Measurements from ENCODE around the gene JAG1.

JAG1 gene

GRCh38 chr20:10682939-10683338 lies 9.1 kb upstream of the JAG1 start:
- no peak overlapping the region for H3K27ac ChIP-seq
- H3K27me3 ChIP-seq (ENCODE audit: control insufficient read depth, insufficient read depth, low read length), result no peaks in the 10 kb centered on the region
- H3K4me1 ChIP-seq, result no peaks in the 10 kb centered on the region
- H3K36me3 ChIP-seq (ENCODE audit: control insufficient read depth, insufficient read depth, low read length), result no peaks in the 10 kb centered on the region
- no peak overlapping the region for H3K4me3 ChIP-seq (ENCODE audit: low read depth, low read length)
- no peak overlapping the region for H2AFZ ChIP-seq
- TF ChIP-seq, protein P1, sequence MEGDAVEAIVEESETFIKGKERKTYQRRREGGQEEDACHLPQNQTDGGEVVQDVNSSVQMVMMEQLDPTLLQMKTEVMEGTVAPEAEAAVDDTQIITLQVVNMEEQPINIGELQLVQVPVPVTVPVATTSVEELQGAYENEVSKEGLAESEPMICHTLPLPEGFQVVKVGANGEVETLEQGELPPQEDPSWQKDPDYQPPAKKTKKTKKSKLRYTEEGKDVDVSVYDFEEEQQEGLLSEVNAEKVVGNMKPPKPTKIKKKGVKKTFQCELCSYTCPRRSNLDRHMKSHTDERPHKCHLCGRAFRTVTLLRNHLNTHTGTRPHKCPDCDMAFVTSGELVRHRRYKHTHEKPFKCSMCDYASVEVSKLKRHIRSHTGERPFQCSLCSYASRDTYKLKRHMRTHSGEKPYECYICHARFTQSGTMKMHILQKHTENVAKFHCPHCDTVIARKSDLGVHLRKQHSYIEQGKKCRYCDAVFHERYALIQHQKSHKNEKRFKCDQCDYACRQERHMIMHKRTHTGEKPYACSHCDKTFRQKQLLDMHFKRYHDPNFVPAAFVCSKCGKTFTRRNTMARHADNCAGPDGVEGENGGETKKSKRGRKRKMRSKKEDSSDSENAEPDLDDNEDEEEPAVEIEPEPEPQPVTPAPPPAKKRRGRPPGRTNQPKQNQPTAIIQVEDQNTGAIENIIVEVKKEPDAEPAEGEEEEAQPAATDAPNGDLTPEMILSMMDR (IDR thresholded peaks at IDR 0.05), result no peak
- H3K9me3 ChIP-seq (ENCODE audit: control insufficient read depth, low read length), result no peaks in the 10 kb centered on the region
- H3K4me2 ChIP-seq (ENCODE audit: low read length), result no peak overlapping the region
- H3K79me2 ChIP-seq, result no peaks in the 10 kb centered on the region
- H3K9ac ChIP-seq, result no peak overlapping the region

GRCh38 chr20:10681494-10681893 lies 7.7 kb upstream of the JAG1 start:
- Histone ChIP-seq H3K27me3 (ENCODE audit: control insufficient read depth, insufficient read depth, low read length) (no peaks in the 10 kb centered on the region), H3K9me3 (ENCODE audit: control insufficient read depth, low read length) (no peaks in the 10 kb centered on the region), H3K4me2 (ENCODE audit: low read length) (no peak overlapping the region), H3K79me2 (no peaks in the 10 kb centered on the region), H3K9ac (no peak overlapping the region), H3K36me3 (ENCODE audit: control insufficient read depth, insufficient read depth, low read length) (no peaks in the 10 kb centered on the region), H3K4me1 (no peaks in the 10 kb centered on the region), H3K27ac (no peak overlapping the region), H3K4me3 (ENCODE audit: low read depth, low read length) (no peak overlapping the region), H2AFZ (no peak overlapping the region)
- TF ChIP-seq, protein P1 (IDR thresholded peaks at IDR 0.05), result no peak

DNA sequence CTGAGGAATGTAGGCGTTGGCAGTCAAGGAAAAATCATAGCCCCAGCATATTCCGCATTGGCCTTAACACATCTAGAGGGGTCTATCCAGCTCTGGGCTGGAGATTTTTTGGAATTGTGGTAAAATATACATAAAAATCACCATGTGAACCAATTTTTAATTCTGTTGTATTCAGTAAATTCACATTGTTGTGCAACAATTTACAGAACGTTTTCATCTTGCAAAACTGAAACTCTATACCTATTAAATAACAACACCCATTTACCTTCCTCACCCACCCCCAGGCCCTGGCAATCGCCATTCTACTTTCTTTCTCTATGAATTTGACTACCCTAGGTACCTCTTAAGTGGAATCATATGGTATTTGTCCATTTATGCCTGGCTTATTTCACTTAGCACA lies 6.8 kb upstream of the JAG1 start:
- Histone ChIP-seq H3K27ac (no peak overlapping the region), H3K4me1 (no peaks in the 10 kb centered on the region), H2AFZ (no peak overlapping the region), H3K36me3 (ENCODE audit: control insufficient read depth, insufficient read depth, low read length) (no peaks in the 10 kb centered on the region), H3K9me3 (ENCODE audit: control insufficient read depth, low read length) (no peaks in the 10 kb centered on the region), H3K79me2 (no peaks in the 10 kb centered on the region), H3K4me3 (ENCODE audit: low read depth, low read length) (no peak overlapping the region), H3K9ac (no peak overlapping the region), H3K4me2 (ENCODE audit: low read length) (no peak overlapping the region), H3K27me3 (ENCODE audit: control insufficient read depth, insufficient read depth, low read length) (no peaks in the 10 kb centered on the region)
- TF ChIP-seq, protein P1 (IDR thresholded peaks at IDR 0.05), result no peak

DNA sequence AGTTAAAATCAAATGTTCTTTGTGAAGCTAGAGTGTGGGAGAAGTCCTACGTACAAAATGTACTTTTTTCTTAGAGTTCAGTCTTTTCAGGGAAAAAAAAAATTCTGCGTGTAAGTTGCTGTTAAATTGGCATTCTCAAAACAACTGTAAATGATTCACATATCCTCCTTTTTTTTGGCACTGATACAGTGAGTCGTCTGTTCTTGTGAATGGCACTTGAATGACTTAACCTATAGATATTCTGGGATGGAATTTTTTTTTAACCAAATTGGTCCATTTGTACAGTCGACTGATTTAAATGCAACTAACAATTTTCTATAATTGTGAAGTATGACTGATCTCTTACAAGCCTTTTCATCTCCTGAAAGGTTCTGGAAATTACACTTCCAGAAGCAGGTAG lies 5.5 kb upstream of the JAG1 start:
- TF ChIP-seq, protein P1 (IDR thresholded peaks at IDR 0.05), result no peak

DNA sequence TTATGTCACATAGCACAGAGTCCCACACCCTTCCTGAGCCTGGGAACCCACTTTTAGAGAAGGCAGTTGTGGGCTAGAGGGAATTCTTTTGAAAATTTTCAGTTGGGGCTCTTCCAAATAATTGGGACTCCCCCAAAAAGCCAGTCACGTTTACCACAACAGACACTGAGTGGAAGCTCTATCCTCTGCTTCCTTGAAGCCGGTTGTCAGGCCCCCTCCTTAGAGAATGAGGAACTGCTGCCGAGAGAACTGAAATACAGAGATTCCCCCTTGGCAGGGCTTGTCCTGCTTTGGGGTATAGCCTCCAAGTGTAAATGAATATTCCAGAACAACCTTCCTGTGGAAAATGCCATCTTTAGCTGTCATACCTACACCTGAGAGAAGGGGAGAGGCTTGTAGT lies 2.7 kb upstream of the JAG1 start:
- no peaks in the 10 kb centered on the region for H3K27me3 ChIP-seq (ENCODE audit: control insufficient read depth, insufficient read depth, low read length)
- no peak overlapping the region for H3K4me2 ChIP-seq (ENCODE audit: low read length)
- no peak overlapping the region for H2AFZ ChIP-seq
- H3K36me3 ChIP-seq (ENCODE audit: control insufficient read depth, insufficient read depth, low read length), result no peaks in the 10 kb centered on the region
- H3K4me1 ChIP-seq, result peaks cover 2% of the 10 kb centered on the region
- H3K4me3 ChIP-seq (ENCODE audit: low read depth, low read length), result no peak overlapping the region
- peaks cover 4% of the 10 kb centered on the region for H3K79me2 ChIP-seq
- TF ChIP-seq, protein P1 (IDR thresholded peaks at IDR 0.05), result no peak
- no peak overlapping the region for H3K9ac ChIP-seq
- H3K9me3 ChIP-seq (ENCODE audit: control insufficient read depth, low read length), result no peaks in the 10 kb centered on the region
- no peak overlapping the region for H3K27ac ChIP-seq

More for the DNA sequence above, 5.5 kb upstream of the JAG1 start:
- peaks cover 2% of the 10 kb centered on the region for H3K4me1 ChIP-seq
- no peaks in the 10 kb centered on the region for H3K36me3 ChIP-seq (ENCODE audit: control insufficient read depth, insufficient read depth, low read length)
- no peak overlapping the region for H3K4me2 ChIP-seq (ENCODE audit: low read length)
- no peaks in the 10 kb centered on the region for H3K27me3 ChIP-seq (ENCODE audit: control insufficient read depth, insufficient read depth, low read length)
- no peak overlapping the region for H3K4me3 ChIP-seq (ENCODE audit: low read depth, low read length)
- no peak overlapping the region for H3K9ac ChIP-seq
- no peaks in the 10 kb centered on the region for H3K79me2 ChIP-seq
- no peak overlapping the region for H2AFZ ChIP-seq
- no peak overlapping the region for H3K27ac ChIP-seq
- H3K9me3 ChIP-seq (ENCODE audit: control insufficient read depth, low read length), result no peaks in the 10 kb centered on the region
